NT2/D1 (cell line): ENCODE results near the gene LCMT1.

ENCODE experiments used
- DNase-seq: peaks from one replicate; pipeline ENCODE4 v3.0.0-alpha.2; 2011; ENCODE audit warnings: low read depth, low spot score
- H3K27me3 ChIP-seq: 2 replicates; pipeline ENCODE4 v1.6.0; 2011; ENCODE audit warnings: mild to moderate bottlenecking; ENCODE audit not compliant: insufficient read length, insufficient read depth
- H3K36me3 ChIP-seq: 2 replicates; pipeline ENCODE4 v1.6.1; 2011; ENCODE audit warnings: mild to moderate bottlenecking, low read length, mixed read lengths; ENCODE audit not compliant: insufficient read depth, insufficient read length
- H3K4me1 ChIP-seq: 2 replicates; pipeline ENCODE4 v1.5.1; 2011; ENCODE audit not compliant: insufficient read depth, insufficient read length
- H3K4me3 ChIP-seq: 2 replicates; pipeline ENCODE4 v1.5.1; 2011; ENCODE audit warnings: low read depth; ENCODE audit not compliant: insufficient read length
- H3K9ac ChIP-seq: 2 replicates; pipeline ENCODE4 v1.6.0; 2011; ENCODE audit warnings: low read depth; ENCODE audit not compliant: insufficient read length
- H3K9me3 ChIP-seq: 2 replicates; pipeline ENCODE4 v1.5.1; 2011; ENCODE audit warnings: mild to moderate bottlenecking, low read length; ENCODE audit not compliant: insufficient read depth
- SUZ12 ChIP-seq: IDR thresholded peaks from 2 replicates; pipeline ENCODE4 v1.6.1; 2011; ENCODE audit not compliant: insufficient read length, insufficient read depth; ENCODE audit errors: extremely low read depth
- YY1 ChIP-seq: IDR thresholded peaks from 2 replicates; pipeline ENCODE4 v1.6.1; 2011; ENCODE audit not compliant: insufficient read length, insufficient read depth
- ZNF274 ChIP-seq: IDR thresholded peaks from 2 replicates; pipeline ENCODE4 v1.6.1; 2011; ENCODE audit warnings: mild to moderate bottlenecking, low read depth, low read length

Gene LCMT1

GRCh38 chr16:25134166-25134700 is 22.7 kb downstream of the LCMT1 start:
- Histone ChIP-seq H3K27me3 (no peaks in the 10 kb centered on the region), H3K4me1 (no peaks in the 10 kb centered on the region), H3K36me3 (peaks cover 57% of the 10 kb centered on the region), H3K9ac (no peak overlapping the region), H3K4me3 (no peak overlapping the region), H3K9me3 (no peaks in the 10 kb centered on the region)
- DNase-seq: no peak
- TF ChIP-seq YY1: no peak
- no peak for TF ChIP-seq ZNF274
- TF ChIP-seq SUZ12: no peak

GRCh38 chr16:25135254-25135878 is 23.8 kb downstream of the LCMT1 start:
- no peaks in the 10 kb centered on the region for H3K4me1 ChIP-seq
- H3K9me3 ChIP-seq: no peaks in the 10 kb centered on the region
- peaks cover 59% of the 10 kb centered on the region for H3K36me3 ChIP-seq
- no peak for TF ChIP-seq YY1
- TF ChIP-seq SUZ12: no peak
- TF ChIP-seq ZNF274: no peak
- no peak for DNase-seq
- no peaks in the 10 kb centered on the region for H3K27me3 ChIP-seq
- H3K9ac ChIP-seq: no peak overlapping the region
- H3K4me3 ChIP-seq: no peak overlapping the region

- Histone ChIP-seq H3K9ac (no peak overlapping the region), H3K4me3 (no peak overlapping the region), H3K9me3 (no peaks in the 10 kb centered on the region), H3K36me3 (peaks cover 77% of the 10 kb centered on the region), H3K27me3 (no peaks in the 10 kb centered on the region), H3K4me1 (no peaks in the 10 kb centered on the region)
- no peak for TF ChIP-seq SUZ12
- TF ChIP-seq ZNF274: no peak
- no peak for TF ChIP-seq YY1
- DNase-seq: no peak
These were observed 26.6 kb downstream of the LCMT1 start for GRCh38 chr16:25138130-25138529.

GRCh38 chr16:25140459-25140858 is 28.9 kb downstream of the LCMT1 start:
- H3K9ac ChIP-seq: no peak overlapping the region
- no peaks in the 10 kb centered on the region for H3K27me3 ChIP-seq
- H3K4me1 ChIP-seq: no peaks in the 10 kb centered on the region
- H3K9me3 ChIP-seq: no peaks in the 10 kb centered on the region
- no peak overlapping the region for H3K4me3 ChIP-seq
- DNase-seq: no peak
- TF ChIP-seq SUZ12 (no peak), YY1 (no peak), ZNF274 (no peak)
- H3K36me3 ChIP-seq: peaks cover 82% of the 10 kb centered on the region

GRCh38 chr16:25141648-25142047 is 30.1 kb downstream of the LCMT1 start:
- Histone ChIP-seq H3K36me3 (peaks cover 83% of the 10 kb centered on the region), H3K27me3 (no peaks in the 10 kb centered on the region), H3K9ac (no peak overlapping the region), H3K4me3 (no peak overlapping the region), H3K4me1 (no peaks in the 10 kb centered on the region), H3K9me3 (no peaks in the 10 kb centered on the region)
- TF ChIP-seq YY1: no peak
- TF ChIP-seq ZNF274: no peak
- TF ChIP-seq SUZ12: no peak
- no peak for DNase-seq

GRCh38 chr16:25143928-25144327 is 32.4 kb downstream of the LCMT1 start:
- TF ChIP-seq SUZ12: no peak
- no peak for TF ChIP-seq ZNF274
- no peak for TF ChIP-seq YY1
- Histone ChIP-seq H3K9ac (no peak overlapping the region), H3K4me3 (no peak overlapping the region), H3K27me3 (no peaks in the 10 kb centered on the region), H3K4me1 (peaks cover 7% of the 10 kb centered on the region), H3K9me3 (no peaks in the 10 kb centered on the region), H3K36me3 (peaks cover 68% of the 10 kb centered on the region)
- no peak for DNase-seq

GRCh38 chr16:25148568-25149215 is 37.1 kb downstream of the LCMT1 start:
- peak; percentile 20 for DNase-seq
- Histone ChIP-seq H3K4me3 (peak overlapping the region; percentile 24), H3K9ac (peak overlapping the region; percentile 66), H3K4me1 (peaks cover 12% of the 10 kb centered on the region), H3K36me3 (peaks cover 36% of the 10 kb centered on the region), H3K27me3 (no peaks in the 10 kb centered on the region), H3K9me3 (no peaks in the 10 kb centered on the region)
- TF ChIP-seq ZNF274: no peak
- TF ChIP-seq SUZ12: no peak
- TF ChIP-seq YY1: no peak
